ENCODE results near the gene SPAG16.

SPAG16 gene

DNA sequence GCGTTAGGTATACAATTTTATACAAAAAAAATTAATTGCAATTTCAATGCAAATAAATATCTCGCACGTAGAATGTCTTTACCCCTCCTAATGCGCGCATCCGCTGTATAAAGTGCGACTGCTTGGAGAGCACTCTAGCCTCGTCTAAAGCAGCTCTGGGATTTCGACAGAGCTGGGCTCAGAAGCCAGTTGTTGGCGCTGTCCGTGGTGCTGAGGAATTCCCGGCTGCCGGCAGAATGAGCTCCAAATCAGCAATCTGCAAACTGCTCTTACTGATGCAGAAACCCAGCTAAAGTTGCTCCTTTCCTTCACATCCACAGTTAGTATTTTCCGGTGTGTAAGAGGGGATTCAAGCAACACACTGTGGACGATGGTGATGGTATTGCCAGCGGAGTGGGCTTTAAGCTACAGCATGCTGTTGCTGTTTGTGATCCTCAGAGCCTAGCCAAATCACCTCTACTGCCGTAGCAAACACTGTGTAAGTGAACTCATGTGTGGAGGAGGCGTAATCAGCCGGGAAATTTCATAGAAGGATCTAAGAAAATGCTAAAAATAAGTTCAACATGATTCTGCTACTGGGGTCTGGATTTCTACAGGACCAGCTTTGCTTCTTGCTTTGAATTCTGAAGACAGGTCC is 1126.8 kb downstream of the SPAG16 start, which contains the start of gene VWC2L:
Gene VWC2L, plus strand, starts transcription at position 137 of the 637 bp plus-strand sequence. CDS start 3,140 bp downstream, outside the sequence.
- peak; percentile 81 for DNase-seq

DNA sequence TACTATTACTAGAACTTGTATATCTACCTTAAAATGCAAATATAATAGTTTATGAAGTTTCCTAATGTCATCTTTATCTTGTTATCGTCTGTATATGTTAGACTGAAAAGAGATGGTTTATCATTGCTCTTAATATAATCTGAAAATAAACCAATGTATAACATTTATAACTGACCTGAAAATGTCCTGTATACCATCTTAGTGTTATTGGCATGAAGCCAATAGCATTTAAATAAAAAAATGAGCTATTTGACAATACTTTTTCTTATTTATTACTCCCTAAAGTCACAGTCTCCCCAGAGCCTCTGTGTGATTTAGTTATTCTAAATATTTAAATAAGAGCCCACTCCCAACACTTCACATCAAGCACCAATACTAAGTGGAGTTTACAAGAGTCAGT is 1128.4 kb downstream of the SPAG16 start:
- no peak for DNase-seq

DNA sequence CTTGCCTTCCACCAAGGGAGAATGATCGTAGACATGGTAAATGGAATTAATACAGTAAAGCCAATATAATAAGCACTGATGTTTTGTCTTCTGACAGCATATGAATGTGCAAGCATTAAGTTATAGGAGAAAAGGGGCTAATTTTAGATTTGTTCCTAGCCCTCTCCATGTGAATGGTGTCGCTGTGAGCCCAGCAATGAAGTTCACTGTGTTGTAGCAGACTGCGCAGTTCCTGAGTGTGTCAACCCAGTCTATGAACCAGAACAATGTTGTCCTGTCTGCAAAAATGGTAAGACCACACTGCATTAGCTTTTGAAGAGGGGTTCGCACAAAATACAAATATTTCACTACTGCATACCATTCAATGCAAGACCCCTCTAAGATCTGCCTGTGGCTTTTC is 1152.2 kb downstream of the SPAG16 start:
- no peak for DNase-seq

DNA sequence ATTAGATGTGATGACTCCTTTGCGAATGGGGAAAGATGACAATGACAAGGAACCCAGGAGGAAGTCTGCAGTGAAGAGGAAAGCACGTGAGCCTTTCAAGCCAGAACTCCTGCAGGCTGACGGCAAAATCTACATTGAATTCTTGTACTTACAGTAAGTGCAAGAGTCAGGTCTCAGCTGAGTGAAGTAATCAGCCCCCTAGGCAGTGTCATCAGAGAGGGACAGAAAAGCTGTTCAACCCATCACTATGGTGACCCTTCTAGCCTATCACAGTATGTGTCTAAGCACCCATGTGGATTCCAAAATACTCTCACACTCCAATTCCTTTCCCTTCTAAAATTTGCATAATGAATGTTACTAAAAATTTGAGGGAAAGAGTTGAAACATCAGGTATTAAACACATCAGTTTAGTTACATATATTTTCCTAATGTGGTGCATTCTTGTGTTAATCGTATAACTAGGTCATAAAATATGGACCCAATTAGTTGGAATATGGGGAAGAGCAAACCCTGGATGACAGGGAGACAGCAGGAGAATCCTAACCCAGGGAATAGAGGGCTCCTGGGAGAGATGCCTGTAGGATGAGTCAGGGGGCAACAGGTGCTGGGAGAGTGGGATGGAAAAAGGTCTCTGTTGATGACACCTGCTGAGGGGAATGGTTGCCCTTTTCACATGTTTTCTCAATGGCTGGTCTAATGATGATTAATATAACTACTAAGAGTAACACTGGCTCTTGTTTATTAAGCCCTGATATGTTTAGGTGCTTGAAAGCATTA is 1166.0 kb downstream of the SPAG16 start:
- no peak for DNase-seq

- DNase-seq = no peak
These were observed 1167.4 kb downstream of the SPAG16 start for GRCh38 chr2:214451516-214452275.

Measured in retina (tissue), 1 donor.